GM13976 (cell line): ENCODE data around the gene MMD2.

ENCODE experiments used
- DNase-seq: peaks from one replicate; pipeline ENCODE4 v3.0.0; 2012; ENCODE audit warnings: low spot score
- in situ Hi-C: fragments of 300-500 bp; cut with MboI; formaldehyde crosslinking; loops from one replicate; pipeline ENCODE4 v1.12.0; 2022; ENCODE audit warnings: low sequenced_read_pairs, mixed read lengths, inconsistent platforms; ENCODE audit not compliant: unreplicated experiment
- TF ChIP-seq, protein P1 (sequence below): IDR thresholded peaks from 2 replicates; pipeline ENCODE4 v1.5.1; 2012; ENCODE audit warnings: borderline replicate concordance, mild to moderate bottlenecking; ENCODE audit not compliant: insufficient read depth; ENCODE audit errors: extremely low read depth, missing control alignments, control extremely low read depth

The MMD2 gene

DNA sequence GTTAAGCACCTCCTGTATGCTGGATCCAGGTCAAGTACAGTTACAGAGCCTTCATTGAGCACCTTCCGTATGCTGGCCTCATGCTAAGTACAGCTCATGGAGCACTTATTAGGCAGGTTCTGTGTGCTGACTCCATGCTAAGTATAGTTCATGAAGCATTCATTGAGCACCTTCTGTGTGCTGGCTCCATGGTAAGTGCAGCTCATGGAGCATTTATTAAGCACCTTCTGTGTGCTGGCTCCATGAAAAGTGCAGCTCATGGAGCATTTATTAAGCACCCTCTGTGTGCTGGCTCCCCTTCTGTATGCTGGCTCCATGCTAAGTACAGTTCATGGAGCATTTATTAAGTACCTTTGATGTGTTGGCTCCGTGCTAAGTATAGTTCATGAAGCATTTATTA lies 30.5 kb downstream of the MMD2 start:
- TF ChIP-seq, protein P1, sequence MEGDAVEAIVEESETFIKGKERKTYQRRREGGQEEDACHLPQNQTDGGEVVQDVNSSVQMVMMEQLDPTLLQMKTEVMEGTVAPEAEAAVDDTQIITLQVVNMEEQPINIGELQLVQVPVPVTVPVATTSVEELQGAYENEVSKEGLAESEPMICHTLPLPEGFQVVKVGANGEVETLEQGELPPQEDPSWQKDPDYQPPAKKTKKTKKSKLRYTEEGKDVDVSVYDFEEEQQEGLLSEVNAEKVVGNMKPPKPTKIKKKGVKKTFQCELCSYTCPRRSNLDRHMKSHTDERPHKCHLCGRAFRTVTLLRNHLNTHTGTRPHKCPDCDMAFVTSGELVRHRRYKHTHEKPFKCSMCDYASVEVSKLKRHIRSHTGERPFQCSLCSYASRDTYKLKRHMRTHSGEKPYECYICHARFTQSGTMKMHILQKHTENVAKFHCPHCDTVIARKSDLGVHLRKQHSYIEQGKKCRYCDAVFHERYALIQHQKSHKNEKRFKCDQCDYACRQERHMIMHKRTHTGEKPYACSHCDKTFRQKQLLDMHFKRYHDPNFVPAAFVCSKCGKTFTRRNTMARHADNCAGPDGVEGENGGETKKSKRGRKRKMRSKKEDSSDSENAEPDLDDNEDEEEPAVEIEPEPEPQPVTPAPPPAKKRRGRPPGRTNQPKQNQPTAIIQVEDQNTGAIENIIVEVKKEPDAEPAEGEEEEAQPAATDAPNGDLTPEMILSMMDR = no peak
- in situ Hi-C loops = no loop called here
- DNase-seq = no peak

DNA sequence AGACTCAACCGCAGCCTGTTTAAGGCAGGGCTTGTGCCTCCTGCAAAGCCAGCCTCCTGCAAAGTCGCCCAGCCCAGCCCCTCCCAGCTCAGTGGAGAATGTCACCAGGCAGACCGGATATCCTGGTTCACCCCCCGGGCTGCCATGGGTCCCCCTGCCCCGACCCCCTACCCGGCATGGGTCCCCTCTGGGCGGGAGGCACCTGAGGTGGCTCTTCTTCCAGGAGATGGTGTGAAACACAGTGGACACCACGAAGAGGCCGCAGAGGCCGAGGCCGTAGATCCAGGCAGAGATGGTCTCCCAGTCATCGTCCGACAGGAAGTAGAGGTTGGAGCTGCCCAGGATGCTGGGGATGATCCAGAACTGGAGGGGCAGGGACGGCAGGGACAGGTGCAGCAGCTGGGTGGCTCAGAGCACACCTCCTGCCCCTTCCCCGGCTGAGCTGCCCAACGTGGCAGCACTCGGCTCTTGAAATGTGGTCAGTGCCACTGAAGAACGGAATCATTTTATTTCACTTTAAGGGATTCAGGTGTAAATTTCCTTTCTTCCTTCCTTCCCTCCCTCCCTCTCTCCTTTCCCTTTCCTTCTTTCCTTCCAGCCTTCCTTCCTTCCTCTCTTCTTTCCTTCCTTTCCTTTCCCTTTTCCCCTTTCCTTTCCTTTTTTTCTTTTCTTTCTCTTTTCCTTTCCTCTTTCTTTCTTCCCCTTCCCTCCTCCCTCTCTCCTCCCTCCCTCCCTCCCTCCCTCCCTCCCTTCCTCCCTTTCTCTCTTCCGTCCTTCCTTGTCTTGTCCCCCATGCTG lies 38.8 kb downstream of the MMD2 start:
- TF ChIP-seq, protein P1 = no peak

DNA sequence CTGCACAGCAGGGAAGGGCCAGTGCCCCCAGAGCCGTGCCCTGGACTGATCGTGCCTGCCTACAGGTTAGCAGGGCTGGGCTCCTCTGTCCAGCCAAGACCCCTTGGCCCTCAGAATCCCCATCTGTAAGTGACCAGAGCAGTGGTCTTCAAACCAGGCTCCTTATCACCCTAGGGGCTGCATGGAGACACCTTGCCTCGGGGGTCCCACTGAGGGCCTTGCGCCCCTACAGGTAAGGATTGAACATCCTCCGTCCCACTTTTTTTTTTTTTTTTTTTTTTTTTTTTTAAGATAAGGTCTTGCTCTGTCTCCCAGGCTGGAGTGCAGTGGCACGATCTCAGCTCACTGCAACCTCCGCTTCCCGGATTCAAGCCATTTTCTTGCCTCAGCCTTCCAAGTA lies 42.9 kb downstream of the MMD2 start:
- in situ Hi-C loops = no loop called here
- no peak for DNase-seq
- TF ChIP-seq, protein P1 = no peak

More for the DNA sequence above, 38.8 kb downstream of the MMD2 start:
- in situ Hi-C loops = no loop called here
- DNase-seq = no peak

DNA sequence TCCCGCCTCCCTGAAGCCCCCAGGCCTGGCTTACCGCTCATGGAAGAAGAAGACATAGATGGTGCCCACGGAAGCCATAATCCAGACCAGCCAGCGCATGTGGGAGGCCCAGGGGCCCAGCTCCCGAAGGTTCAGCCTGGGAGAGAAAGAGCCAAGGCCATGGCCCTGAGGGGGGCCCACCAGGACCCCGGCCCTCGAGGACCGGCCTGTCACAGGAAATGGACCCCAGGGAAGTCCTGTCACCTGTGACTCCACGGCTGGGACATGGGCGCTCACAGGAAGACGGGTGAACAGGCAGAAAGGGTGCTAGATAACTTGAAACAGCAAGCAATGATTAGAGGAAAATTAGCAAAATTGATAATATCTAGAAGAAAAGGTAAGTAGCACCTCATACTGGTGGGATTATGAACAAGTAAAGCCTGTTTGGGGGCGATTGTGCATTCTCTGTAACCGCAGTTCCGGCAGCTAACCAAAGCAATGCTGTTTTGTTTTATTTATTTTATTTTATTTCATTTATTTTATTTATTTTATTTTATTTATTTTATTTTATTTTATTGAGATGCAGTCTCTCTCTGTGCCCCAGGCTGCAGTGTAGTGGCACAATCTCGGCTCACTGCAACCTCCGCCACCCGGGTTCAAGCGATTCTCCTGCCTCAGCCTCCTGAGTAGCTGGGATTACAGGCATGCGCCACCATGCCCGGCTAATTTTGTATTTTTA lies 47.7 kb downstream of the MMD2 start:
- no peak for DNase-seq
- TF ChIP-seq, protein P1 = no peak
- in situ Hi-C loops = no loop called here

DNA sequence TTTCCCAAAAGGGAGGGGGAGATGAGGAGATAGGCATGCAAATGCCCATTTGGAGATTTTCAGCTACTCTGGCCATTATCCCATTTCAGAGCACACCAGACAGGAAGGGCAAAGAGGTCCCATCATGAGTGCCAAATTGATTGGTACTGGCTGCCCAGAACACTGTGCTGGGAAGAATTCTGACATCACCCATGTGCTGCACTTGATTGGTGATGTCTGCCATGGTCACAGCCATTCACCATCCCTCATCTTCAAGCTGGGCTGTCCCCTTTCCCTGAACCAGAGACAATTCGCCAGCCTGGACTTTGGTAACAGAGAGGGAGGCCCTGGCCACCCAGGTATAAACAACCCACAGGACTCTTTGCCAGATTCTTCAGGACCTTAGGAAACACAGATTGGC lies 52.3 kb downstream of the MMD2 start:
- DNase-seq = no peak
- in situ Hi-C loops = no loop called here
- TF ChIP-seq, protein P1 = no peak

DNA sequence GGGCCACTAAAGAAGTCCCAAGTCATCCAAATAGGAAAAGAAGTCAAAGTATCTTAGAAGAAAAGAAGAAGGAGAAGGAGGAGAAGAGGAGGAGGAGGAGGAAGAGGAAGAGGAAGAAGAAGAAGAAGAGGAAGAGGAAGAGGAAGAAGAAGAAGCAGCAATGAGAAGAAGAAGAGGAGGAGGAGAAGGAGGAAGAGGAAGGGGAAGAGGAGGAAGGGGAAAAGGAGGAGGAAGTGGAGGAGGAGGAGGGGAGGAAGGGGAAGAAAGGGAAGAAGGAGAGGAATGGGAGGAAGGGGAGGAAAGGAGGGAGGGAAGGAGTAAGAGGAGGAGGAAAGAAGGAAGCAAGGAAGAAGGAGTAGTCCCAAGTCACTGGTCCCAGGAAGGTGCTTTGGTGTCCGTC lies 53.8 kb downstream of the MMD2 start:
- TF ChIP-seq, protein P1 = no peak
- DNase-seq = no peak
- in situ Hi-C loops = no loop called here
